CD4-positive, alpha-beta memory T cell (primary cell): ENCODE results near the gene POLE4. TPM values are rescaled to one million over a fixed set of nuclear protein-coding genes. Genes with fewer than 3 reads are reported as not detected.

Experiments
- CTCF ChIA-PET: fragments of 350-600 bp; sonication (Branson Sonifier 250); formaldehyde crosslinking; loops from one replicate; lab custom pipeline; 2021; ENCODE audit warnings: inconsistent platforms; ENCODE audit not compliant: partially characterized antibody; lab: Charles Lee
- POLR2A ChIA-PET: fragments of 350-600 bp; sonication (Branson Sonifier 250); formaldehyde crosslinking; loops from one replicate; lab custom pipeline; 2021; ENCODE audit not compliant: partially characterized antibody; lab: Charles Lee
- DNase-seq, 5 donors: peaks; one replicate each; pipeline versions ENCODE4 v3.0.0 to v3.0.0-alpha.2; 2020 to 2022; ENCODE audit warnings: mixed read lengths in 1 of 5
- H3K27ac ChIP-seq: one replicate; pipeline ENCODE4 v1.7.0; 2013; ENCODE audit warnings: low read depth, low read length
- H3K27me3 ChIP-seq: 2 replicates; pipeline ENCODE4 v1.7.0; 2013; ENCODE audit warnings: mild to moderate bottlenecking, low read length, moderate library complexity; ENCODE audit not compliant: insufficient read depth
- H3K36me3 ChIP-seq: 2 replicates; pipeline ENCODE4 v1.7.0; 2013; ENCODE audit warnings: mild to moderate bottlenecking, low read length, moderate library complexity; ENCODE audit not compliant: insufficient read depth
- H3K4me1 ChIP-seq: 2 replicates; pipeline ENCODE4 v1.7.0; 2013; ENCODE audit warnings: mild to moderate bottlenecking, low read length, moderate library complexity; ENCODE audit not compliant: insufficient read depth
- H3K4me3 ChIP-seq, 2 donors: one replicate each; pipeline ENCODE4 v1.7.0; 2013; ENCODE audit warnings: low read length in 2 of 2, mild to moderate bottlenecking in 1 of 2
- H3K9me3 ChIP-seq, 2 donors: one replicate each; pipeline ENCODE4 v1.7.0; 2013; ENCODE audit warnings: low read length in 2 of 2, control low read depth in 1 of 2; ENCODE audit not compliant: control insufficient read depth in 1 of 2
- H3K27ac Mint-ChIP-seq, 7 donors: one replicate each; pipeline ENCODE4 v1.8.0; 2020 to 2021; ENCODE audit warnings: mixed read lengths in 7 of 7, mild to moderate bottlenecking in 6 of 7, inconsistent platforms in 3 of 7, moderate library complexity in 3 of 7
- H3K27me3 Mint-ChIP-seq, 2 donors: one replicate each; pipeline ENCODE4 v1.8.0; 2020 to 2021; ENCODE audit warnings: mixed read lengths in 2 of 2
- H3K36me3 Mint-ChIP-seq, 2 donors: one replicate each; pipeline ENCODE4 v1.8.0; 2020 to 2021; ENCODE audit warnings: mixed read lengths in 2 of 2, inconsistent platforms in 1 of 2, mild to moderate bottlenecking in 1 of 2
- H3K4me1 Mint-ChIP-seq, 4 donors: one replicate each; pipeline ENCODE4 v1.8.0; 2020 to 2021; ENCODE audit warnings: mixed read lengths in 4 of 4, mild to moderate bottlenecking in 1 of 4
- H3K4me3 Mint-ChIP-seq, 8 donors: one replicate each; pipeline ENCODE4 v1.8.0; 2020 to 2021; ENCODE audit warnings: mixed read lengths in 8 of 8, mild to moderate bottlenecking in 7 of 8, moderate library complexity in 6 of 8, inconsistent platforms in 3 of 8
- H3K9me3 Mint-ChIP-seq, 8 donors: one replicate each; pipeline ENCODE4 v1.8.0; 2020 to 2021; ENCODE audit warnings: mixed read lengths in 8 of 8, mild to moderate bottlenecking in 5 of 8, inconsistent platforms in 3 of 8, moderate library complexity in 1 of 8
- intact Hi-C: fragments of 100-400 bp; cut with micrococcal nuclease; formaldehyde crosslinking; loops from one replicate; pipeline ENCODE4 v1.15.1; 2023
- polyA plus RNA-seq, 2 donors: library from polyadenylated mRNA; unstranded; fragments of 300-500 nt; fragmentation: Illumina TruSeq; gene quantifications; one replicate each; pipeline ENCODE4 v1.2.3, GENCODE V29; 2021
- total RNA-seq, 2 experiments: library from RNA; stranded (reverse); gene quantifications; one replicate each; pipeline ENCODE4 v1.2.3, GENCODE V29; 2021

The POLE4 gene
- total and polyA plus RNA-seq, 4 experiments from 2014 or later, result 46.1 to 169 (median 94.4) TPM

- no peak overlapping the region for H3K27ac Mint-ChIP-seq
- H3K4me3 Mint-ChIP-seq, result no peak overlapping the region
- DNase-seq, result no peak
- Histone ChIP-seq H3K9me3 (no peaks in the 10 kb centered on the region), H3K36me3 (no peaks in the 10 kb centered on the region), H3K4me3 (no peak overlapping the region), H3K27me3 (no peaks in the 10 kb centered on the region), H3K4me1 (no peaks in the 10 kb centered on the region), H3K27ac (no peak overlapping the region)
- H3K27me3 Mint-ChIP-seq, result peaks cover 0 to 2% of the 10 kb centered on the region in 2 donors
- POLR2A ChIA-PET, result no interaction called here
- H3K9me3 Mint-ChIP-seq, result peaks cover 0 to 10% (median 7%) of the 10 kb centered on the region in 8 donors
- intact Hi-C loops, result no loop called here
- no peaks in the 10 kb centered on the region for H3K4me1 Mint-ChIP-seq
- H3K36me3 Mint-ChIP-seq, result peaks cover 2 to 29% of the 10 kb centered on the region in 2 donors
- CTCF ChIA-PET, result interaction anchor here (1.4 kb wide), 1 partner anchor 46 kb away, joined by 3 read pairs; no protein-coding TSS in a partner anchor
Observed at GRCh38 chr2:75012080-75012479, 53.6 kb downstream of the POLE4 start.

DNA sequence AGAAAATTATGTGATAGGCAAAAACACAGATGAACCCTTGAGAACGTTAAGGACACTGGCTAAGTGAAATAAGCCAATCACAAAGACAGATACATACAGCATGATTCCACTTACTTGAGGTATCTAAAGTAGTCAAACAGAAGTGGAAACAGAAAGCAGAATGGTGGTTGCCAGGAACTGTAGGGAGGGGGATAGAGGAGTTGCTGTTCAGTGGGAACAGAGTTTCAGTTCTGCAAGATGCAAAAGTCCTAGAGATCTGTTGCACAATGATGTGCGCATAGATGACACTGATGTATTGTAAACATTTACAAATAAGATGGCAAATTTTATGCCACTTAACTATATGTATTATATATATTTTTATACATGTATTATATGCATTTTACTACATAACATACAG is 59.7 kb downstream of the POLE4 start:
- H3K9me3 Mint-ChIP-seq, result peaks cover 0 to 10% (median 5%) of the 10 kb centered on the region in 8 donors
- ChIA-PET POLR2A (no interaction called here), CTCF (interaction anchor here (0.6 kb wide), 1 partner anchor 597 kb away, joined by 3 read pairs; no protein-coding TSS in a partner anchor)
- no peaks in the 10 kb centered on the region for H3K4me1 ChIP-seq
- no peak overlapping the region for H3K4me3 ChIP-seq
- H3K27ac Mint-ChIP-seq, result no peak overlapping the region
- H3K36me3 Mint-ChIP-seq, result peaks cover 0 to 6% of the 10 kb centered on the region in 2 donors
- no peaks in the 10 kb centered on the region for H3K27me3 ChIP-seq
- no peak overlapping the region for H3K4me3 Mint-ChIP-seq
- no peaks in the 10 kb centered on the region for H3K27me3 Mint-ChIP-seq
- intact Hi-C loops, result no loop called here
- DNase-seq, result no peak
- H3K9me3 ChIP-seq, result no peaks in the 10 kb centered on the region
- no peaks in the 10 kb centered on the region for H3K4me1 Mint-ChIP-seq
- H3K27ac ChIP-seq, result no peak overlapping the region
- no peaks in the 10 kb centered on the region for H3K36me3 ChIP-seq

Other genes with a start within 250 kb of the POLE4 start
- 1 to 10 TPM; 7.3 to 9.4 TPM for gene HK2, start 124.5 kb upstream of the POLE4 start, total RNA-seq
- 1 to 10 TPM; 1.7 to 4.9 TPM for gene HK2, start 124.5 kb upstream of the POLE4 start, polyA plus RNA-seq
- not detected for gene TACR1, start 240.9 kb downstream of the POLE4 start, total RNA-seq
- gene TACR1, start 240.9 kb downstream of the POLE4 start, polyA plus RNA-seq, result under 1 TPM in 1 of 2 donors, not detected in 1; 0.11 TPM